GM21515 (cell line): ENCODE results near the gene P2RX5.

Experiments used
- ATAC-seq: cut with Tn5 transposase; IDR thresholded peaks from one replicate; pipeline ENCODE4 v1.9.1; 2021; ENCODE audit not compliant: unreplicated experiment

Gene P2RX5

GRCh38 chr17:3682033-3682432 lies 13.9 kb downstream of the P2RX5 start:
- ATAC-seq: no peak

GRCh38 chr17:3681565-3681964 lies 14.4 kb downstream of the P2RX5 start:
- ATAC-seq: no peak

GRCh38 chr17:3681057-3681456 lies 14.9 kb downstream of the P2RX5 start:
- ATAC-seq: no peak

GRCh38 chr17:3679531-3680126 lies 16.3 kb downstream of the P2RX5 start:
- no peak for ATAC-seq

GRCh38 chr17:3678821-3679530 lies 17.0 kb downstream of the P2RX5 start:
- ATAC-seq: no peak

GRCh38 chr17:3678095-3678820 lies 17.7 kb downstream of the P2RX5 start:
- ATAC-seq: no peak

GRCh38 chr17:3675886-3676285 lies 20.1 kb downstream of the P2RX5 start:
- no peak for ATAC-seq

GRCh38 chr17:3672571-3672970 lies 23.4 kb downstream of the P2RX5 start:
- ATAC-seq: no peak

GRCh38 chr17:3669548-3669947 lies 26.4 kb downstream of the P2RX5 start:
- no peak for ATAC-seq

GRCh38 chr17:3669085-3669347 lies 26.9 kb downstream of the P2RX5 start:
- no peak for ATAC-seq

- ATAC-seq: peak; percentile 86
Observed at GRCh38 chr17:3668279-3669084, 27.5 kb downstream of the P2RX5 start, which contains the start of the genes EMC6 and TAX1BP3. TSS of gene EMC6 (plus strand) at chr17:3668812. CDS start at chr17:3669147, 335 bp downstream. TSS of gene TAX1BP3 (minus strand) at chr17:3668578. CDS start at chr17:3668526, 52 bp downstream.

GRCh38 chr17:3667366-3668278 lies 28.3 kb downstream of the P2RX5 start:
- ATAC-seq: peak; percentile 4

GRCh38 chr17:3666516-3666915 lies 29.4 kb downstream of the P2RX5 start:
- ATAC-seq: no peak

GRCh38 chr17:3665834-3666233 lies 30.1 kb downstream of the P2RX5 start:
- ATAC-seq: no peak

GRCh38 chr17:3663102-3664011 lies 32.6 kb downstream of the P2RX5 start:
- ATAC-seq: no peak

GRCh38 chr17:3660311-3660891 lies 35.6 kb downstream of the P2RX5 start:
- no peak for ATAC-seq

GRCh38 chr17:3659541-3660111 lies 36.3 kb downstream of the P2RX5 start:
- ATAC-seq: no peak

- ATAC-seq: no peak
Observed at GRCh38 chr17:3658784-3659449, 37.0 kb downstream of the P2RX5 start.
